HCT116 (cell line): ENCODE results near the gene MCEMP1.

ENCODE experiments used
- ATF3 ChIP-seq: IDR thresholded peaks from 2 replicates; pipeline ENCODE4 v1.6.1; 2012
- CTCF ChIP-seq, 3 experiments: fragments of 200-600 bp in 1 of 3; sonication (generic) in 1 of 3; IDR thresholded peaks in 2 of 3; conservative IDR thresholded peaks in 1 of 3; 2 replicates each; pipeline ENCODE4 v1.5.1; 2012 to 2017; ENCODE audit warnings: low read depth in 2 of 3, low read length in 2 of 3, antibody characterized with exemption in 1 of 3, borderline replicate concordance in 1 of 3, control low read depth in 1 of 3, mild to moderate bottlenecking in 1 of 3, mixed read lengths in 1 of 3, mixed run types in 1 of 3, moderate library complexity in 1 of 3; ENCODE audit not compliant: insufficient read depth in 1 of 3
- ELF1 ChIP-seq: IDR thresholded peaks from 2 replicates; pipeline ENCODE4 v1.6.1; 2012; ENCODE audit warnings: low read depth, borderline replicate concordance
- MAX ChIP-seq: IDR thresholded peaks from 2 replicates; pipeline ENCODE4 v1.6.1; 2012
- POLR2A ChIP-seq: IDR thresholded peaks from 2 replicates; pipeline ENCODE4 v1.7.0; 2011; ENCODE audit warnings: borderline replicate concordance; ENCODE audit not compliant: insufficient read depth, insufficient read length; ENCODE audit errors: extremely low read depth
- POLR2AphosphoS5 ChIP-seq: IDR thresholded peaks from 2 replicates; pipeline ENCODE4 v1.6.1; 2011; ENCODE audit warnings: mild to moderate bottlenecking, low read depth, low read length, moderate library complexity
- REST ChIP-seq: IDR thresholded peaks from 2 replicates; pipeline ENCODE4 v1.6.1; 2012; ENCODE audit warnings: low read depth
- SP1 ChIP-seq: IDR thresholded peaks from 2 replicates; pipeline ENCODE4 v1.6.1; 2012; ENCODE audit warnings: low read depth
- TCF7L2 ChIP-seq: IDR thresholded peaks from 2 replicates; pipeline ENCODE4 v1.7.0; 2011; ENCODE audit warnings: borderline replicate concordance, inconsistent platforms; ENCODE audit not compliant: insufficient read depth, insufficient read length; ENCODE audit errors: extremely low read depth

GRCh38 chr19:7638802-7639465 lies 38.0 kb upstream of the MCEMP1 start:
- TF ChIP-seq ATF3 (no peak), POLR2AphosphoS5 (no peak), CTCF (IDR thresholded peaks at IDR 0.05 in 2 of 3, conservative IDR thresholded peaks at IDR 0.05 in 1 of 3; ENCODE audit: borderline replicate concordance in 1 of 3, insufficient read depth in 1 of 3, low read depth in 2 of 3, low read length in 2 of 3) (no peak), MAX (no peak), ELF1 (no peak), REST (no peak), TCF7L2 (no peak), SP1 (no peak), POLR2A (no peak)
